ENCODE results near the gene GPR151. TPM values are rescaled to one million over a fixed set of nuclear protein-coding genes. Genes with fewer than 3 reads are reported as not detected.

Gene GPR151
- total RNA-seq, 1 donor from 2014 or later, result not detected

DNA sequence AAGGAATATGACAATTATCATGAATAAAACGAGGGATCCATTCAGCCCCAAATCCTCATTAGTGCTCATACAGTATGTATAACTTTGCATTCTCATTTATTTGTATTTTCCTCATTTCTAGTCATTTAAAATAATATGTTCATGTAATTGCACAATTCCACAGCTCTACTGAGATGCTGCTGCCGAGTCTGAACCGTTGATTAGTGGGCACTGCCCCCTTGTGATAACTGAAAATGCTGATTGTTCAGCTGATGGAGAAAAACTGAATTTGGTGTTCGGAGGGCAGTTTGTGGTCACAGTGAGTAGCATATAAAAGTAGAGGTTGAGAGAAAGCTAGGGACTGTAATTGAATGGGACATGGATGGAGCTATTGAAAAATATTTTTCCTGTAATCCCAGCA, 12.2 kb upstream of the GPR151 start:
- no peaks in the 10 kb centered on the region for H3K4me1 ChIP-seq
- DNase-seq, result no peak
- H3K27ac ChIP-seq, result no peak overlapping the region
- no peaks in the 10 kb centered on the region for H3K36me3 ChIP-seq
- TF ChIP-seq CTCF (IDR thresholded peaks at IDR 0.05), result no peak
- no peaks in the 10 kb centered on the region for H3K9me3 ChIP-seq
- no peak overlapping the region for H3K4me3 ChIP-seq
- no peaks in the 10 kb centered on the region for H3K27me3 ChIP-seq
- intact Hi-C loops (cut with DNase I), result no loop called here
- ATAC-seq, result no peak

GRCh38 chr5:146527785-146528184, 11.8 kb upstream of the GPR151 start:
- no peak overlapping the region for H3K27ac ChIP-seq
- no peak for TF ChIP-seq CTCF (IDR thresholded peaks at IDR 0.05)
- H3K9me3 ChIP-seq, result no peaks in the 10 kb centered on the region
- H3K27me3 ChIP-seq, result no peaks in the 10 kb centered on the region
- no peaks in the 10 kb centered on the region for H3K4me1 ChIP-seq
- intact Hi-C loops (cut with DNase I), result no loop called here
- no peak overlapping the region for H3K4me3 ChIP-seq
- H3K36me3 ChIP-seq, result no peaks in the 10 kb centered on the region
- no peak for ATAC-seq
- DNase-seq, result no peak

DNA sequence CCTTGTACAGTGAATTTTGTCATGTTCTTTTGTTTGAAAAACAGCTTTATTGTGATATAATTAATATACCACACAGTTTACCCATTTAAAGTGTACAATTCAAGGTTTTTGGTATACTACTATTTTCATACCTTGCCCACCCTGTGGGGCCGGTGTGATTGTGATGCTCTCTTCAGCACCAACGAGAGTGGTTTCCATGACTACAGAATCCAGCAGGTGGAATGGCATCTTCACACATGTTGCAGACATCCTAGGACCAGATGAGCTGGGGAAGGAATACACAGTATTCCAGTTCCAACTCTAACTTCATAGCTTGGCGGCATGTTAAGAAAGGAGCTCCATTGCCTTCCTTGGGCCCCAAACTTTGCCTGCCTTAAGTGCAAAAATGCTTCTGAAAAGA, 7.7 kb upstream of the GPR151 start:
- ATAC-seq, result no peak
- no peak for TF ChIP-seq CTCF (IDR thresholded peaks at IDR 0.05)
- H3K4me1 ChIP-seq, result no peaks in the 10 kb centered on the region
- no peak overlapping the region for H3K4me3 ChIP-seq
- DNase-seq, result no peak
- intact Hi-C loops (cut with DNase I), result no loop called here
- H3K27me3 ChIP-seq, result no peaks in the 10 kb centered on the region
- H3K9me3 ChIP-seq, result no peaks in the 10 kb centered on the region
- H3K36me3 ChIP-seq, result no peaks in the 10 kb centered on the region
- H3K27ac ChIP-seq, result no peak overlapping the region

DNA sequence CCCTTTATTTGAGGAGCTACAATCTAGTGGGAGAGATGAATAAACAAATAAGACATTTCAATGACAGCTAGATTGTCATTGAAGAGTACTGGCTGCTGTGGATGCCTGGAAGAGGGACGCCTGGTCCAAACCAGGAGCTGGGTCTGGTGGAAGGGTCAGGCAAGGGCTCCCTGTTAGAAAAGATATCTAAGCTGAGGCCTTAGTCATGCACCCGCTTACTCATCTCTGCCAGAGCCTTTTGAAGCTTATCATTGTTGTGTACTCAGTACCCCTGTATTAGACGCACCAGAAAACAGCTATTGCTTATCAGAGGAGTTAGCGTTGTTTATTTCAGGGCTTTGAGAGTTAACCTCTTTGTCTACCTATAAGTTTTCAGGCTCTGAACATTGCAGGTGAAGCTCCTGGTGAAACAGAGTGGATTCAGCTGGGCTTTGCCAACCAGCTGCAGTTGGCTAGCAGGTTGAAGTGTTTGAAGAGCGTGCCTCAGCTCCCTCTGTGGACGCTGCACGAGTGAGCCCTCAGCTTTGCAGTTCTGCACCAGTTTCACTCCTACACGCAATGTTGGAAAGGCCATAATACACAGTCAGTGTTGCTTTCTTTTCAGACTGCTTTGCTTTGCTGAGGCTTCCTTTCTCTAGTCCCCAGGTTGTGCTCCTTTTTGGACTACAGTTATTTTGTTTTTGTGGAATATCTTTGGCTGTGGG, 5.6 kb upstream of the GPR151 start:
- H3K9me3 ChIP-seq, result no peaks in the 10 kb centered on the region
- intact Hi-C loops (cut with DNase I), result no loop called here
- no peaks in the 10 kb centered on the region for H3K27me3 ChIP-seq
- H3K36me3 ChIP-seq, result no peaks in the 10 kb centered on the region
- no peak overlapping the region for H3K4me3 ChIP-seq
- no peak overlapping the region for H3K27ac ChIP-seq
- H3K4me1 ChIP-seq, result no peaks in the 10 kb centered on the region
- no peak for TF ChIP-seq CTCF (IDR thresholded peaks at IDR 0.05)
- ATAC-seq, result no peak
- DNase-seq, result no peak

- H3K27ac ChIP-seq, result no peak overlapping the region
- H3K4me1 ChIP-seq, result no peaks in the 10 kb centered on the region
- no peaks in the 10 kb centered on the region for H3K9me3 ChIP-seq
- DNase-seq (no peak), ATAC-seq (no peak)
- no peaks in the 10 kb centered on the region for H3K36me3 ChIP-seq
- no peak overlapping the region for H3K4me3 ChIP-seq
- intact Hi-C loops (cut with DNase I), result no loop called here
- no peak for TF ChIP-seq CTCF (IDR thresholded peaks at IDR 0.05)
- H3K27me3 ChIP-seq, result no peaks in the 10 kb centered on the region
Measured at GRCh38 chr5:146520731-146521130, 4.7 kb upstream of the GPR151 start.

GRCh38 chr5:146519554-146519953, 3.6 kb upstream of the GPR151 start:
- H3K27me3 ChIP-seq, result no peaks in the 10 kb centered on the region
- intact Hi-C loops (cut with DNase I), result no loop called here
- ATAC-seq, result no peak
- H3K36me3 ChIP-seq, result no peaks in the 10 kb centered on the region
- H3K4me1 ChIP-seq, result no peaks in the 10 kb centered on the region
- no peaks in the 10 kb centered on the region for H3K9me3 ChIP-seq
- DNase-seq, result no peak
- no peak overlapping the region for H3K4me3 ChIP-seq
- no peak overlapping the region for H3K27ac ChIP-seq
- TF ChIP-seq CTCF (IDR thresholded peaks at IDR 0.05), result no peak
